ENCODE measurements around the gene ZNF701. TPM values are rescaled to one million over a fixed set of nuclear protein-coding genes. Genes with fewer than 3 reads are reported as not detected.
A peak's percentile ranks its signal among the peaks of the same experiment; 100 is the strongest.

Gene ZNF701
- total RNA-seq = 10 to 100 TPM; 10.8 to 16.8 (median 11.8) TPM

- TF ChIP-seq CTCF (IDR thresholded peaks at IDR 0.05) (peak in 3 of 4 experiments; percentile 21 to 53 (median 25)), POLR2AphosphoS5 (IDR thresholded peaks at IDR 0.05) (peak; percentile 97), EP300 (IDR thresholded peaks at IDR 0.05) (no peak), POLR2A (IDR thresholded peaks at IDR 0.05) (peak; percentile 81 to 86)
- Histone ChIP-seq H3K4me1 (peaks cover 0 to 27% (median 4%) of the 10 kb centered on the region in 3 donors), H3K27me3 (no peaks in the 10 kb centered on the region), H3K36me3 (peaks cover 0 to 30% of the 10 kb centered on the region in 2 donors), H3K4me3 (peak within 1 kb of the TSS; percentile 75 to 84), H3K9me3 (no peaks in the 10 kb centered on the region), H3K27ac (peak within 1 kb of the TSS; percentile 68 to 88 (median 84))
- ATAC-seq = peak; percentile 100
- WGBS, 2 donors (ENCODE audit: low coverage in 1 of 2) = 0 to 1% methylated on average over 18 to 30 of the region's 57 CpGs
Observed at GRCh38 chr19:52570000-52570861, at the start of gene ZNF701. TSS of gene ZNF701 (plus strand) at chr19:52570287. CDS start at chr19:52574148, 3,861 bp downstream.

- 71 to 79% methylated on average over 5 to 12 of the region's 14 CpGs for WGBS, 2 donors (ENCODE audit: low coverage in 1 of 2)
- no peak for ATAC-seq
- Histone ChIP-seq H3K4me3 (no peak overlapping the region), H3K9me3 (peaks cover 0 to 7% (median 0%) of the 10 kb centered on the region in 3 donors), H3K4me1 (peaks cover 0 to 5% (median 0%) of the 10 kb centered on the region in 3 donors), H3K27me3 (no peaks in the 10 kb centered on the region), H3K36me3 (no peaks in the 10 kb centered on the region), H3K27ac (no peak overlapping the region)
- TF ChIP-seq CTCF (IDR thresholded peaks at IDR 0.05) (no peak), POLR2AphosphoS5 (IDR thresholded peaks at IDR 0.05) (no peak), POLR2A (IDR thresholded peaks at IDR 0.05) (no peak), EP300 (IDR thresholded peaks at IDR 0.05) (no peak)
Observed at GRCh38 chr19:52522551-52522950, 47.5 kb upstream of the ZNF701 start.

GRCh38 chr19:52524086-52524485, 46.0 kb upstream of the ZNF701 start:
- Histone ChIP-seq H3K27me3 (no peaks in the 10 kb centered on the region), H3K27ac (no peak overlapping the region), H3K9me3 (peaks cover 0 to 7% (median 0%) of the 10 kb centered on the region in 3 donors), H3K4me1 (peaks cover 0 to 18% (median 7%) of the 10 kb centered on the region in 3 donors), H3K36me3 (no peaks in the 10 kb centered on the region), H3K4me3 (no peak overlapping the region)
- ATAC-seq = no peak
- TF ChIP-seq CTCF (IDR thresholded peaks at IDR 0.05) (no peak), EP300 (IDR thresholded peaks at IDR 0.05) (no peak), POLR2AphosphoS5 (IDR thresholded peaks at IDR 0.05) (no peak), POLR2A (IDR thresholded peaks at IDR 0.05) (no peak)
- 86 to 89% methylated on average over 18 to 19 of the region's 20 CpGs for WGBS, 2 donors (ENCODE audit: low coverage in 1 of 2)

- H3K36me3 ChIP-seq = no peaks in the 10 kb centered on the region
- H3K4me3 ChIP-seq = peak within 1 kb of the TSS; percentile 75 to 86
- TF ChIP-seq CTCF (IDR thresholded peaks at IDR 0.05) (peak in 3 of 4 experiments; percentile 68 to 85 (median 82)), POLR2A (IDR thresholded peaks at IDR 0.05) (peak in 1 of 2 donors; percentile 9), POLR2AphosphoS5 (IDR thresholded peaks at IDR 0.05) (peak; percentile 79), EP300 (IDR thresholded peaks at IDR 0.05) (no peak)
- ATAC-seq = peak; percentile 97
- peak within 1 kb of the TSS; percentile 80 to 92 (median 86) for H3K27ac ChIP-seq
- H3K4me1 ChIP-seq = peaks cover 0 to 20% (median 7%) of the 10 kb centered on the region in 3 donors
- 0 to 1% methylated on average over 3 to 16 of the region's 54 CpGs for WGBS, 2 donors (ENCODE audit: low coverage in 1 of 2)
- H3K9me3 ChIP-seq = no peaks in the 10 kb centered on the region
- H3K27me3 ChIP-seq = no peaks in the 10 kb centered on the region
Observed at GRCh38 chr19:52527134-52527955, 42.7 kb upstream of the ZNF701 start, which contains the start of gene ZNF808. TSS of gene ZNF808 (plus strand) at chr19:52527668. CDS start at chr19:52543285, 15,617 bp downstream.
